NCI-H1105 (cell line): Measurements from ENCODE around the gene SEMA5A.
"Not testable (repeated sequence)": the region's sequence is repeated elsewhere in the genome, so short reads cannot be mapped to it uniquely, and the experiment has no call there.

Experiments used
- DNase-seq: peaks from one replicate; lab custom pipeline; 2025; lab: John Stamatoyannopoulos, UW

SEMA5A gene

DNA sequence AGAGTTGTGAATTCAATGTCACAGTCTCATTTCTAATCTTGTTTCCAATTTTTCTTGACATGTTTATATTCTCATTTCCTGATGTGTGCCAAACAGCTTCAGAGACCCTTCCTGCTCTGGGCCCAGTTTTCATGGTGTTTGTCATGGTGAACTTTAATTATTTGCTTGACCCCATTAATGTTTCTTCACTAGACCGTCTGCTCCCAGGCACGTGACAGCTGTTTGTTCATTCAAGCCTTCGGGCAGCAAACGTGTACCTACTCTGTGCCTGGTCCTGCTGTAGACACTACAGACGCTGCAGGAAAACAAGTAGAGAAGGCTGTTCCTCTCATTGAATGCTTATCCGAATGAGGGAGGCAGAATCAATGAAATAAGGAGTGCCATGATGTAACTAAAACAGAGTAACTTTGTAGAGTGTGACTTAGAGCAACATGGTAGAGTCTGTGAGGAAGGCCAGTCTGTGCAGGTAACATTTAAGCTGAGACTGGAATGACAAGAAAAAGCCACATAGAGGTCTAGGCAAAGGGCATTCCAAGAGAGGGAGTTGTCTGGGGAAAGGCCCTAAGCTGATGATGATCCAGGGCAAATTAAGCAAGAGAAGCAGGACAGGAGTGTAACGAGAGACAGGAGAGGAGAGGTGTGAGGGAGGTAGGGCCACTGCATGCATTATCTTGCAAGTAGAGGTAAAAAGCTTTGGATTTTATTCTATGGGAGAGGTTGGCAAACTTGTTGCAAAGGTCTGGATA, 191.4 kb downstream of the SEMA5A start:
- DNase-seq: no peak

GRCh38 chr5:9353048-9353447, 192.8 kb downstream of the SEMA5A start:
- DNase-seq: not testable (repeated sequence)

DNA sequence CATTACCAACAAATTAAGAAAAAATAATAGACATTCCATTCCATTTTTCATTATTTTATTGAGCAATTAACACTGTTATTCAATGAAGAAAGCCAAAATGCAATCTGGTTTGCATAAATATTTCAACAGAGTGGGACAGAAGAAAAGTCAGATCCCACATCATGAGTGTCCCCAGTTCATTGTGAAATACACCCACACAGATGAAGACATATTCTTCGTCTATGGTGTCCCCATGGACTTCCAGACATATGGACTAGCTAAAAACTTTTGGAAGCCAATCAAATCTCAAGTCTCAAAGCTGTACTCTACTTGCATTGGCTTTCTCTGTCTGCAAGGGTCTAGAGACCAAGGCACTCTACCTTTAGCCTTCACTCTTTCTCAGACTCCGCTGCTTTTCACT, 194.3 kb downstream of the SEMA5A start:
- DNase-seq: no peak

- DNase-seq: no peak
Observed at GRCh38 chr5:9350301-9350797, 195.5 kb downstream of the SEMA5A start.

DNA sequence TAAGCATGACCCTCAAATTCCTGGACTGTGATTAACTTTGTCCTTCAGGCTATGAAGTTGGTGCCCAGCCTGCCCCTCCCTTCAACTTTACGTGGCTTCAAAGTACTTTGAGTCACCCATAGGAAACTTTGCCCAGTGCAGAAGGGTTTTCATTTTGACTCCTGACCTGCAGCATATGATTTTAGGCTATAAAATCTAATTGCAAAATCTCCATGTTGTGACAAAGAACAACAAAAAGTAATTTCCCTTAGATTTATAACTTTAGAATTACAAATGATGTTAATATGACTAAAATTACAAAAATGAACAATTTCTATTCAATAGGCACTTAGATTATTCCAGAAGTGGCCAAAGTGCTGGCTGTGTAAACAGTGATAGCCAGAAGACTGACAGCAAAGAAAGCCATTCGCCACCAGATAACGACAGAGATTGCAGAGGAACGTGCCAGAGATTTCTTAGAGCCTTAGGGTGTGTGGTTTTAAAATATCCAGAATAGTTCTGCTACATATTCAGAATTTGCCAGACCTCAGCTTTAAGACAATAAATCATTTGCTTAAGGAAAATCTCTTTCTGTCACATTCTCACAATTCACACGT, 197.4 kb downstream of the SEMA5A start:
- no peak for DNase-seq

DNA sequence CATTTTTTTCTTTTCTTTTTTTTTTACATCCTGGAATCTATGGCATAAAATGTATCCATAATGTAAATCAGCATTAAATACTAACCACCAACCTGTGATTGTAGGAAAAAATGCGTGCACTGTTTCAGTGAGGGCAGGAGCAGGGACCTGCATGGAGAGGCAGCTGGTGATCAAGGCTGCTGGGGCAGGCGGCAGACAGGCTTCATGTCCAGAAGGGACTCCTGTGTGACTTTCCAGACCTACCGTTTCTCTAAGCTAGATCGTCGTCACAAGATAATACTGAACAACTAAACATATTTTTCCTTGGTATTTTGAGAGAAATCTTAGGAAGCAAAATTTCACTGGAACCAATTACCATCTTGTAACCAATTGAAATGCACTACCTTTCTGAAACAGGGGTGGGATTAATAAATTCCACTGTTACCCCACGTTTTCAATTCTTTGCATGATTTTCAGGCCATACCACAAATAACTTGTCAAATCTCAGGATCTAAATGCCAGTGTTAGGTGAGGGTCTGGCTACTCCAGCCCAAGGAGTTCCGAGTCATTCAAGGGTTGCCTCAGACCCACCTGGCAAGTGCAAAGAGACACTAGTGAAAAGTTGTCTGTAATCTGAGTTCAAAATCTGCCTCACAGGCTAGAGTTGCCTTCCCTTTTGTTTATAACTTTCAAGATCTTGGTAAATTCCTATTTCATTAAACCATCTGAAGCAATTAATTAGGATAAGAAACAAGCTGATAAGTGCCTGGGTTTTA, 198.2 kb downstream of the SEMA5A start:
- no peak for DNase-seq

DNA sequence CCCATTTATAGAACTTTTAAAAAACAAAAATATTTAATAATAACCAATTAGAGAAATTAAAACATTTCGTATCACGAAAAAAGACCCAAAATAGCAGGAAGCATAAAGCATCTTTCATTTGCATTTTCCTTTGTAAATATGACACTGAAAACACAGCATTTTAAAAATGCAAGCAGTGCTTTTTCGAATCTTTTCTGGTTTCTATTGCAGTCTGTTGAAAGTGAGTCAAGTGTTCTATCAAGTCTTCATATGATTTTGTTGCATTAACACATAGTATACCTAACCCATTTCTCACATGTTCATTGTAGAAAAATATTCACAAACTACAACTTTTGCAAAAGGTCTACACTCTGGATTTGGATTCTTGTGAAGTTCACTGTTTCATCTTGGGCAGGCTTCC, 198.8 kb downstream of the SEMA5A start:
- no peak for DNase-seq

GRCh38 chr5:9344751-9345240, 201.1 kb downstream of the SEMA5A start:
- DNase-seq: no peak

GRCh38 chr5:9343146-9343850, 202.6 kb downstream of the SEMA5A start:
- no peak for DNase-seq

- no peak for DNase-seq
Observed at GRCh38 chr5:9342161-9342787, 203.6 kb downstream of the SEMA5A start.

DNA sequence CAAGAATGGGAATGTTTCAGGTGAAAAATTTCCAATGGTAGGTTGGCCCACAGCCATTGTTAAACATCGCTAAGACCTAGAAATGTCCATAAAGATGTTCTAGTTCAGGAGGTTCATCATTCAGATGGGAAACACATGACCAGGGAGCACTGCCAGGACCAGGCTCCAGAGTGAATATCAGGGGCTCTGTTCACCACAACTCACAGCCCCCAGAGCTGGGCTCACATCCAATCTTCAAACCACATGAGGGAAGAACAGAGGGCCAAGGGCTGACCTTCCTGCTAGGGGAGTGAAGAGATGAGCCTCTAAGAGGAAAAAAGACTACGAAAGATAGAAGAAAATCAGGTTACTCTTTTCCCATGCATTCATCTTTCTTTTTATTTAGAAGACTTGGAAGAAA, 205.8 kb downstream of the SEMA5A start:
- no peak for DNase-seq

DNA sequence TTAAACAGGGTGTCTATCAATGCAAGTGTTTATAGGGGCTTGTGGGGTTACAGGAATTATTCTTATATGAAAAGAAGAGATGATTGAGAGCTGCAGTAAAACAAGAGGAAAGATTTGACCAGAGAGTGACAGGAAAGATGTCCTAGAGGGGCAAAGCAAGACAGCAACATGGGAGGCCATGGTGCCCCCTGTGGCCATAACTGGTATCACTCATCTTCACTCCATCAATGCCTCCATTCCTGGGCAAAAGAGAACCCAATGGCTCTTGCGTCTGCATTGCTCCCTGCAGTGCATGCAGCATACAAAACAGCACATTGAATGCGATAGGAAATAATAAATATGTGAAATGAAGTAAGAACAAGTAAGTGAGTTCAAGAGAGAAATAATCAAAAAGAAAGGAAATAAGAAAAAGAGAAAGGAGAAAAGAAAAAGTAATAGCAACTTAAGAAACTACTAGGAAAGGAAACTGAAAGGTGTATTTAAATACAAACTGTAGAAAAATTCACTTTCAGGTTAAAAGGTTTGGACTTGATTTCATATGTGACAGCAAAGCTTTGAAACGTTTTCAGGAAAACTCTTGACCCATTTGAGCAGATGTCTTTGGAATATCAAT, 206.6 kb downstream of the SEMA5A start:
- no peak for DNase-seq

GRCh38 chr5:9338796-9339195, 207.1 kb downstream of the SEMA5A start:
- no peak for DNase-seq

DNA sequence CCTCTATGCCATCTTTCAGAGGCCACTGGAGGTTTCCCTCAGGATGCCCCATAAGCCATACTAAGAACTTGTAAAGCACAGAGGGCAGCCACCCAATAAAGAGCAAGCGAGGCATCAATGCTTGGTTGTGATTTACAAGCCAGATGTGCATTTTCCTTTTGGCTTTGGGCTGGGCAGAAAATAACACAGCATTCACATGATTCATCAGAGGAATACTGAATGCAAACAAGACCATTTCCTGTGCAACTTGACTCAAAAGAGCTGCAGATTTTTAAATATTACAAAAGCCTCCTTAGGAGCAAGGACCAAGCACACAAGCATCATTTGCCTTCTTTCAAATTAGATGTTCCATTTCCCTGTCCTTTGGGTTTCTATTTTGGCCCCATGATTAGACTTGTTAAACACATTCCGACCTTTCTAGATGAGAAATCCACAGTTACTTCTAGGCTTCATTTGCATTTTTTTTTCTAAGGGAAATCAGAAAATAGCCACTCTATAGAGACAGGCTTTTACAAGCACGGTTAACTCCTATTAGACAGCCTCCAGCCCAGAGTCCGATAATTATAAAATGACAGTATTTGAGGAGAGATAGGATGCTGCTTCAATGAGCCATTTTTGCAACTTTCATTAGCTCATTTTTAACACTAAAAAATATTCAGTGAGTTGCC, 207.8 kb downstream of the SEMA5A start:
- DNase-seq: no peak

DNA sequence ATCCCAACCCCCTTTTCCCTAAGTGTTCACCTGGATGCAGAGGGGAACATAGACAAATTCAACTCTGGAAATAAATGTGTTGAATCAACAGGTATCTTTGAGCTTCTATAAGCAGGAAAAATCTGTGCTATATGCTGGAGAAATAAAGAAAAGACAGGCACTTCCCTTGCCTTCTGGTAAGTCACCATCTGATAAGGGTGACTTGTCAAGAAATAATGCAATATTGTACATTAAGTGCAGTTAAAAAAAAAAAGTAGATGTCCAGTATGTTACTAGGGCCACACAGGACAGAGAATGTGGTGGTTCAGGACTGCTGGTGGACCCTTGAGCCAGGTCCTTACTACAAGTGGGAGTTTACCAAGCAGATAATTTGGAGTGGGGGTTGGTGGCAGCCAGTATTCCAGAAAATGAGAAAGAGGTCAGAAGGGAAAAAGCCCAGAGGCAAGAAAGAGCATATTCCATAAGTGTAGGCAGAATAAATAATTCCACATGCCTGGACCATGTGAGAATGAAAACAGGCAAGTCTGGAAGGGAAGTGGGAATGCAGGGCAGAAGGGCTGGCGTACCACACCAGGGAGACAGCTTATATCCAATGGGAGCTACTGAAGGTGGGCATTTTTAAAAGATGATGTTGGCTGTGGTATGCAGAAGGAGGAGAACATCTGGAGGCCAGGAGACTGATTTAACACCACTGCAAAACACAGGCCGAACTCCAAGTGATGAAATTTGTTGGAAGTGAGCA, 209.9 kb downstream of the SEMA5A start:
- DNase-seq: no peak

- DNase-seq: no peak
Observed at GRCh38 chr5:9335269-9335668, 210.6 kb downstream of the SEMA5A start.

- DNase-seq: no peak
Observed at GRCh38 chr5:9332026-9332425, 213.8 kb downstream of the SEMA5A start.

DNA sequence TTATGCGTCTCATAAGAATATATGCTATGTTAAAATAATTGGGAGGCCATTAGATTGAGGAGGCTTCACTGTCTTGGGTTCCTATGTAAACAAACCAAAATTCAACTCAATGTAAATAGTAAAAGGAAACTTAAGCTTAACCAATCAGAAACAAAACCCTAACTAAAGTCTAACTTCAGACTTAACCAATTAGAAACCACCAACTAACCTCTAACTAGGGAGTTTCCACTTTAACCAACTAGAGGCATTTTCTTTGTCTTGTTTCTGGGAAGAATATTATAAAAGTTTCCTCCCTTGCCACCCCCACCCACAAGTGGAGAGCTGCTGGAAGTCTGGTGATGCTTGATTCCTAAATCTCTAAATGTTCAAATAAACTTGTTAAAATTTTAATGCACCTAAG, 214.5 kb downstream of the SEMA5A start:
- DNase-seq: no peak

- DNase-seq: no peak
Observed at GRCh38 chr5:9329125-9329524, 216.8 kb downstream of the SEMA5A start.

DNA sequence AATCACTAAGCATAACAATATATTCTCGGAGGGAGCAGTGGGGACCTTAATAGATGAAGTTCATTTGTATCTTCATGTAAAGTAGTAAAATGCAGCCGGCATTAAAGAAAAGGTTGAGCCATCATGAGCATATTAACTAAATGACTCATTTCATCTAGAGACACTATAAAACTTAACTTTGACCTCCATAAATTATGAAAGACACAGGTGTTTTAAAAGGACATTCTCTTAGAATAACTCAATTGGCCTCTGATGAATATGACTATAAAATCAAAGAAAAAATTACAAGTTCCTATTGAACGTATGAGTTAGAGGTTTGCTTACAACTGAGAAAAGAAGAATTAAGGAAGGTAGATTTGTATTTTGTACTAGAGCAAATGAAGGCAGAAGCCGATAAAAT, 220.3 kb downstream of the SEMA5A start:
- DNase-seq: no peak
